AG04449 (cell line): ENCODE results near the gene PRDM7.
A peak's percentile ranks its signal among the peaks of the same experiment; 100 is the strongest.

Experiments used
- CTCF ChIA-PET: fragments of 350-600 bp; formaldehyde crosslinking; extraction: SDS; loops from one replicate; lab custom pipeline; 2021; ENCODE audit warnings: antibody characterized with exemption; lab: Yijun Ruan, JAX
- POLR2A ChIA-PET: fragments of 400-600, 350-600 bp; formaldehyde crosslinking; extraction: SDS; loops from one replicate; lab custom pipeline; 2020; ENCODE audit warnings: antibody characterized with exemption, inconsistent platforms; lab: Yijun Ruan, JAX
- DNase-seq: peaks from one replicate; pipeline ENCODE4 v3.0.0-alpha.2; 2010; ENCODE audit warnings: low read depth, low spot score
- H3K4me3 ChIP-seq: 2 replicates; pipeline ENCODE4 v1.5.1; 2011; ENCODE audit warnings: low read depth, mild to moderate bottlenecking, control low read depth, low read length
- TF ChIP-seq, protein P1 (sequence below): IDR thresholded peaks from one replicate; pipeline ENCODE4 v1.5.1; 2011; ENCODE audit warnings: mild to moderate bottlenecking, moderate library complexity, low read length, control low read depth, inconsistent platforms; ENCODE audit not compliant: insufficient read depth; ENCODE audit errors: missing control alignments

Gene PRDM7

DNA sequence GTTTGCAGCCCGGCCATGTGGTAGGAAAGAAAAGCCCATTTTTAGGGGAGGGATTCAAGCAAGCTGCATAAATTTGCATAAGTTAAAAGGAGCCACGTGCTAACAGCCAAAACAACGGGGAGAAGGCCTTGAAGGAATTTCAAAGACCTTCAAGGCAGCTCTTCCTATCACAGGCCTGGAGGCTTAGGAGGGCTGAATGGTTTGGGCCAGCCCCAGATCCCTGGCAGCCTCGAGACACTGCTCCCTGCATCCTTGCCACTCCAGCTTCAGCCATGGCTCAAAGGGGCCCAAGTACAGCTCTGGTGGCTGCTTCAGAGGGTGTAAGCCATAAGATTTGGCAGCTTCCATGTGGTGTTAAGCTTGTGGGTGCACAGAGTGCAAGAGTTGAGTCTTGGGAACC lies 22.6 kb downstream of the PRDM7 start:
- ChIA-PET CTCF (interaction anchor here (1.2 kb wide), 1 partner anchor 27 kb away, joined by 6 read pairs; no protein-coding TSS in a partner anchor), POLR2A (no interaction called here)
- no peak for DNase-seq
- TF ChIP-seq, protein P1, sequence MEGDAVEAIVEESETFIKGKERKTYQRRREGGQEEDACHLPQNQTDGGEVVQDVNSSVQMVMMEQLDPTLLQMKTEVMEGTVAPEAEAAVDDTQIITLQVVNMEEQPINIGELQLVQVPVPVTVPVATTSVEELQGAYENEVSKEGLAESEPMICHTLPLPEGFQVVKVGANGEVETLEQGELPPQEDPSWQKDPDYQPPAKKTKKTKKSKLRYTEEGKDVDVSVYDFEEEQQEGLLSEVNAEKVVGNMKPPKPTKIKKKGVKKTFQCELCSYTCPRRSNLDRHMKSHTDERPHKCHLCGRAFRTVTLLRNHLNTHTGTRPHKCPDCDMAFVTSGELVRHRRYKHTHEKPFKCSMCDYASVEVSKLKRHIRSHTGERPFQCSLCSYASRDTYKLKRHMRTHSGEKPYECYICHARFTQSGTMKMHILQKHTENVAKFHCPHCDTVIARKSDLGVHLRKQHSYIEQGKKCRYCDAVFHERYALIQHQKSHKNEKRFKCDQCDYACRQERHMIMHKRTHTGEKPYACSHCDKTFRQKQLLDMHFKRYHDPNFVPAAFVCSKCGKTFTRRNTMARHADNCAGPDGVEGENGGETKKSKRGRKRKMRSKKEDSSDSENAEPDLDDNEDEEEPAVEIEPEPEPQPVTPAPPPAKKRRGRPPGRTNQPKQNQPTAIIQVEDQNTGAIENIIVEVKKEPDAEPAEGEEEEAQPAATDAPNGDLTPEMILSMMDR, result no peak
- no peak overlapping the region for H3K4me3 ChIP-seq

DNA sequence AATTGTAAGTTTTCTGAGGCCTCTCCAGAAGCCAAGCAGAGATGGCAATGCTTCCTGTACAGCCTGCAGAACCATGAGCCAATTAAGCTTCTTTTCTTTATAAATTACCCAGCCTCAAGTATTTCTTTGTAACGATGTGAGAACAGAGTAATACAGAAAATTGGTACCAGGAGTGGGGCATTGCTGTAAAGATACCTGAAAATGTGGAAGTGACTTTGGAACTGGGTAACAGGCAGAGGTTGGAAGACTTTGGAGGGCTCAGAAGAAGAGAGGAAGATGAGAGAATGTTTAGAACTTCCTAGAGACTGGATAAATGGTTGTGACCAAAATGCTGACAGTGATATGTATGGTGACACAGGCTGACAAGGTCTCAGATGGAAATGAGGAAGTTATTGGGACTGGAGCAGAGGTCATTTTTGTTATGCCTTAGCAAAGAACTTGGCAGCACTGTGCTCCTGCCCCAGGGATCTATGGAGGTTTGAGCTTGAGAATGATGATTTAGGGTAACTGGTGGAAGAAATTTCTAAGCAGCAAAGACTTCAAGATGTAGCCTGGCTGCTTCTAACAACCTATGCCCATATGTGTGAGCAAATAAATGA lies 23.1 kb downstream of the PRDM7 start:
- TF ChIP-seq, protein P1, result no peak
- no peak for DNase-seq
- POLR2A ChIA-PET, result no interaction called here
- CTCF ChIA-PET, result interaction anchor here (1.2 kb wide), 1 partner anchor 28 kb away, joined by 6 read pairs; no protein-coding TSS in a partner anchor
- H3K4me3 ChIP-seq, result no peak overlapping the region

DNA sequence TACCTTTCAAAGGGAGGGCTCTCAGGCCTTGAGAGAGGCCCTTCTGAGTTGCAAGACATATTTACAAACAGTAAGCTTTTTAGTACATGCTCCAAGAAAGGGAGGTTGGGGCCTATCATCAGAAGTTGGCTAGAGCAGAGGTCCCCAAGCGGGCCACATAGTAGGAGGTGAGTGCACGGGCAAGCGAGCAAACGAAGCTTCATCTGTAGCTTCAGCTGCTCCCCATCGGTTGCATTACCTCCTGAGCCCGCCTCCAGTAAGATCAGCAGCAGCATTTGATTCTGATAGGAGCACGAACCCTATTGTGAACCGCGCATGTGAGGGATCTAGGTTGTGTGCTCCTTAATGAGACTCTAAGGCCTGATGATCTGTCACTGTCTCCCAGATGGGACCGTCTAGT lies 26.2 kb downstream of the PRDM7 start:
- TF ChIP-seq, protein P1, result no peak
- DNase-seq, result no peak
- no peak overlapping the region for H3K4me3 ChIP-seq
- CTCF ChIA-PET, result no interaction called here
- POLR2A ChIA-PET, result no interaction called here

DNA sequence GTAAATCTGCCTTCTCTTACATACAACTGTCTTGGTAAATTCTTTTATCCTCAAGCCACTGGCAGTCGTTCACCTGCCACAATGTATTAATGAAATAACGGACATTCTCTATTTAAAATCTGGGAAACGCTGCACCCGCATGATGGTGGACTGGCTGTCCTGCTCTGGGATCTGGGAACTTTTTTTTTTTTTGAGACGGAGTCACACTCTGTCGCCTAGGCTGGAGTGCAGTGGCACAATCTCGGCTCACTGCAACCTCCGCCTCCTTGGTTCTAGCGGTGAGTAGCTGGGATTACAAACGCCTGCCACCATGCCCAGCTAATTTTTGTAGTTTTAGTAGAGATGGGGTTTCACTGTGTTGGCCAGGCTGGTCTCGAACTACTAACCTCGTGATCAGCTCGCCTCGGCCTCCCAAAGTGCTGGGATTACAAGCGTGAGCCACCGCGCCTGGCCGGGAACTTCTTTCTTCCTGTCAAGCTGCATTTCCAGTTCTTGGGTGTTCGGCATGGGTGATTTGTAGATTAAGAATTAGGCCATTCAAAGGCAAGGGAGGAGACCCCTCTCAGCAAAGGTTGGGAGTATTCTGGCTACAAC lies 28.3 kb downstream of the PRDM7 start:
- TF ChIP-seq, protein P1, result no peak
- no peak for DNase-seq
- ChIA-PET CTCF (no interaction called here), POLR2A (no interaction called here)
- no peak overlapping the region for H3K4me3 ChIP-seq

DNA sequence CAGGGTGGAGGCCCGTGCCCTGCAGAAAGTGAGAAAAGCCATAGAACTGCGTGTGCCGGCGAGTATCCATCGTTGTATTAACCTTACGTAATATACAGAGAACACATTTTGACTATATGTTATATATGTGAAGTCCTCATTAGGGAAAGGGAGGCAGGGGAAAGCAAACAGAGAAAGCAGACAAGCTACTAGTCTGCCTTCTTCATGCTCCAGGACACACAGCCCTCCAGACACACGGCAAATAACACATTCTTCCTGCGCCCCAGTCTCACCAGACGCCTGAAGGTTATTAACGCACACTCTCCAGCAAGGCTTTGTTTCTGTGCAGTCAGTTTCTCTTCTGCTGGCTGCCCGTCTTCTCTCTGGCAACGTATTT lies 28.8 kb downstream of the PRDM7 start:
- H3K4me3 ChIP-seq, result no peak overlapping the region
- ChIA-PET POLR2A (no interaction called here), CTCF (no interaction called here)

DNA sequence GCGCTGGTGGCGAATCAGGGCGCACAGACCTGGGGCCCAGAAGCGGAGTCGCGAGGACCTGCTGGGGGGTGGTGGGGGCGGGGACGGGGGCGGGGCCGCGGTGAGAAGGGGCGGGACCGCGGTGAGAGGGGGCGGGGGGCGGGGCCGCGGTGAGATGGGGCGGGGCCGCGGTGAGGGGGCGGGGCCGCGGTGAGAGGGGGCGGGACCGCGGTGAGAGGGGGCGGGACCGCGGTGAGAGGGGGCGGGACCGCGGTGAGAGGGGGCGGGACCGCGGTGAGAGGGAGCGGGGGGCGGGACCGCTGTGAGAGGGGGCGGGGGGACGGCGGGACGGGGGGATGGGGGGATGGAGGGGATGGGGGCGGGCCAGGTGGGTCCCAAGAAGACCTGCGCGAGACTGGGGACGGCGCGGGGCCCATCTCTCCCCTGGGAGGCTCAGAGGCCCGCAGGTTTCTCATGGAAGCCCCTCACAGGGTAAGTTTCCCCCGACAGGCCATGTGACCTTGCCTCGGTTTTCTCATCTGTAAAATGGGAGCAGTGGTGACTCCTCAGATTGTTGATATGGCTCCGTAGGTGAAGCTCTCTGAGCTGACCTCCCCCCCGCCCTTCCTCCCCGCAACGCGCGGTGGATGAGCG lies 29.3 kb downstream of the PRDM7 start:
- peak overlapping the region; percentile 40 for H3K4me3 ChIP-seq
- POLR2A ChIA-PET, result no interaction called here
- no peak for DNase-seq
- CTCF ChIA-PET, result interaction anchor here (1.0 kb wide), 1 partner anchor 28 kb away, joined by 3 read pairs; the partner anchor contains the start of gene DBNDD1
- TF ChIP-seq, protein P1, result no peak

More for the DNA sequence above, 28.8 kb downstream of the PRDM7 start:
- no peak for DNase-seq
- TF ChIP-seq, protein P1, result no peak
